Measurements from ENCODE around the gene SPRED2.

SPRED2 gene

GRCh38 chr2:65421432-65421748, 11.0 kb downstream of the SPRED2 start:
- H3K27ac ChIP-seq = peak overlapping the region; percentile 29; the same call in 1 of the 2 replicates
- TF ChIP-seq, protein P1, sequence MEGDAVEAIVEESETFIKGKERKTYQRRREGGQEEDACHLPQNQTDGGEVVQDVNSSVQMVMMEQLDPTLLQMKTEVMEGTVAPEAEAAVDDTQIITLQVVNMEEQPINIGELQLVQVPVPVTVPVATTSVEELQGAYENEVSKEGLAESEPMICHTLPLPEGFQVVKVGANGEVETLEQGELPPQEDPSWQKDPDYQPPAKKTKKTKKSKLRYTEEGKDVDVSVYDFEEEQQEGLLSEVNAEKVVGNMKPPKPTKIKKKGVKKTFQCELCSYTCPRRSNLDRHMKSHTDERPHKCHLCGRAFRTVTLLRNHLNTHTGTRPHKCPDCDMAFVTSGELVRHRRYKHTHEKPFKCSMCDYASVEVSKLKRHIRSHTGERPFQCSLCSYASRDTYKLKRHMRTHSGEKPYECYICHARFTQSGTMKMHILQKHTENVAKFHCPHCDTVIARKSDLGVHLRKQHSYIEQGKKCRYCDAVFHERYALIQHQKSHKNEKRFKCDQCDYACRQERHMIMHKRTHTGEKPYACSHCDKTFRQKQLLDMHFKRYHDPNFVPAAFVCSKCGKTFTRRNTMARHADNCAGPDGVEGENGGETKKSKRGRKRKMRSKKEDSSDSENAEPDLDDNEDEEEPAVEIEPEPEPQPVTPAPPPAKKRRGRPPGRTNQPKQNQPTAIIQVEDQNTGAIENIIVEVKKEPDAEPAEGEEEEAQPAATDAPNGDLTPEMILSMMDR (IDR thresholded peaks at IDR 0.05) = no peak

GRCh38 chr2:65420712-65421431, 11.5 kb downstream of the SPRED2 start:
- H3K27ac ChIP-seq = 0 out of 2 replicates have a peak overlapping the region, but pooled peaks have one; percentile 29
- TF ChIP-seq, protein P1 (IDR thresholded peaks at IDR 0.05) = no peak
- no peak for TF ChIP-seq ZFX (IDR thresholded peaks at IDR 0.05; ENCODE audit: borderline replicate concordance)

- TF ChIP-seq ZFX (IDR thresholded peaks at IDR 0.05; ENCODE audit: borderline replicate concordance) = no peak
- TF ChIP-seq, protein P1 (IDR thresholded peaks at IDR 0.05) = no peak
- no peak overlapping the region for H3K27ac ChIP-seq
Measured at GRCh38 chr2:65417509-65418085, 14.8 kb downstream of the SPRED2 start.

DNA sequence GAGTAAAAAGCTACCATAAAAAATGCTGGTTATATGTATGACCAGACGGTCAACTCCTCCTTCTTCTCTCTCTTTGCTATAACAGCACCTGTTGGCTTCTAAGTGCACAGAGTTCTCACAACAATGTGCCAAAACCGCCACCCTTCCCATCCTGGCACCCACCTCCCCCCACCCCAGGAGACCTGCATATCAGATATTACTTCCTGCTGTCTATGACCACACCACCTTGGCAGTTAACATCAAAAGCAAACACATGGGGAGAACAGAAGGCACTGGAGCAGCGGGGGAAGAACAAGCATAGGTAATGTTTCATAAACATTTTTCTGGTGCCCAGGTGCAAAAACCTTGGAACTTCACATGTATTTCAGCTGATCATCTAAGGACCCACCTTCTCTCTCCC, 15.5 kb downstream of the SPRED2 start:
- TF ChIP-seq, protein P1 (IDR thresholded peaks at IDR 0.05) = no peak
- no peak for TF ChIP-seq ZFX (IDR thresholded peaks at IDR 0.05; ENCODE audit: borderline replicate concordance)
- H3K27ac ChIP-seq = no peak overlapping the region

GRCh38 chr2:65416321-65416720, 16.1 kb downstream of the SPRED2 start:
- TF ChIP-seq, protein P1 (IDR thresholded peaks at IDR 0.05) = no peak
- no peak for TF ChIP-seq ZFX (IDR thresholded peaks at IDR 0.05; ENCODE audit: borderline replicate concordance)
- no peak overlapping the region for H3K27ac ChIP-seq

GRCh38 chr2:65415091-65415490, 17.3 kb downstream of the SPRED2 start:
- no peak for TF ChIP-seq ZFX (IDR thresholded peaks at IDR 0.05; ENCODE audit: borderline replicate concordance)
- TF ChIP-seq, protein P1 (IDR thresholded peaks at IDR 0.05) = no peak
- H3K27ac ChIP-seq = no peak overlapping the region

- no peak overlapping the region for H3K27ac ChIP-seq
- no peak for TF ChIP-seq ZFX (IDR thresholded peaks at IDR 0.05; ENCODE audit: borderline replicate concordance)
- TF ChIP-seq, protein P1 (IDR thresholded peaks at IDR 0.05) = no peak
Measured at GRCh38 chr2:65413610-65414009, 18.8 kb downstream of the SPRED2 start.

Measured in 22Rv1 (cell line).